Measurements from ENCODE around the gene RASGRP1. TPM values are rescaled to one million over a fixed set of nuclear protein-coding genes. Genes with fewer than 3 reads are reported as not detected.

Gene RASGRP1
- total and polyA plus RNA-seq, 3 donors from 2014 or later, result 4.4 to 9.2 (median 7.4) TPM

DNA sequence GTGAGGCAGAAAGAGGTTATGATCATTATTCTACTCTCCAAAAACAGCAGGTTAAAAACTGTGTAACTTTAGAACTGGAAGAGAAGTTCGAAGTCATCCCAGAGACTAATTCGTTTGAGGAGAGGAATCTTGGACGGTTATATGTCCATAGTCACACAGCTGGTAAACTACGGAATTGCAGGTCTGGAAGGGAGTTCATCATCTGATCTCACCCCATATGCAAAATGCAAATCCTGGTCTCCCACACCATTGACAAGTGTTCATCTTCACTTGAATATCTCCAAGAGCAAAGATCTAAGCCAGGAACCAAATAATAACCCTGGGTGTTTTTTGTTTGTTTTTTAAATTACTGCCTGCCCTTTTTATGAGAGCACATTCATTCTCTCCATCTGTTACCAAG, 57.6 kb downstream of the RASGRP1 start:
- TF ChIP-seq, protein P1, sequence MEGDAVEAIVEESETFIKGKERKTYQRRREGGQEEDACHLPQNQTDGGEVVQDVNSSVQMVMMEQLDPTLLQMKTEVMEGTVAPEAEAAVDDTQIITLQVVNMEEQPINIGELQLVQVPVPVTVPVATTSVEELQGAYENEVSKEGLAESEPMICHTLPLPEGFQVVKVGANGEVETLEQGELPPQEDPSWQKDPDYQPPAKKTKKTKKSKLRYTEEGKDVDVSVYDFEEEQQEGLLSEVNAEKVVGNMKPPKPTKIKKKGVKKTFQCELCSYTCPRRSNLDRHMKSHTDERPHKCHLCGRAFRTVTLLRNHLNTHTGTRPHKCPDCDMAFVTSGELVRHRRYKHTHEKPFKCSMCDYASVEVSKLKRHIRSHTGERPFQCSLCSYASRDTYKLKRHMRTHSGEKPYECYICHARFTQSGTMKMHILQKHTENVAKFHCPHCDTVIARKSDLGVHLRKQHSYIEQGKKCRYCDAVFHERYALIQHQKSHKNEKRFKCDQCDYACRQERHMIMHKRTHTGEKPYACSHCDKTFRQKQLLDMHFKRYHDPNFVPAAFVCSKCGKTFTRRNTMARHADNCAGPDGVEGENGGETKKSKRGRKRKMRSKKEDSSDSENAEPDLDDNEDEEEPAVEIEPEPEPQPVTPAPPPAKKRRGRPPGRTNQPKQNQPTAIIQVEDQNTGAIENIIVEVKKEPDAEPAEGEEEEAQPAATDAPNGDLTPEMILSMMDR (IDR thresholded peaks at IDR 0.05), result no peak
- TF ChIP-seq POLR2A (IDR thresholded peaks at IDR 0.05), result no peak
- Histone ChIP-seq H3K27ac (no peak overlapping the region), H3K27me3 (no peaks in the 10 kb centered on the region), H3K9me3 (no peaks in the 10 kb centered on the region), H3K36me3 (ENCODE audit: low read depth, missing control alignments) (no peaks in the 10 kb centered on the region), H3K4me1 (no peaks in the 10 kb centered on the region), H3K4me3 (no peak overlapping the region)
- WGBS, 2 donors, result 62 to 64% methylated on average over 4 of the region's 4 CpGs
- intact Hi-C loops (cut with DNase I; ENCODE audit: low total_unique reads), result no loop called here
- DNase-seq, result no peak

DNA sequence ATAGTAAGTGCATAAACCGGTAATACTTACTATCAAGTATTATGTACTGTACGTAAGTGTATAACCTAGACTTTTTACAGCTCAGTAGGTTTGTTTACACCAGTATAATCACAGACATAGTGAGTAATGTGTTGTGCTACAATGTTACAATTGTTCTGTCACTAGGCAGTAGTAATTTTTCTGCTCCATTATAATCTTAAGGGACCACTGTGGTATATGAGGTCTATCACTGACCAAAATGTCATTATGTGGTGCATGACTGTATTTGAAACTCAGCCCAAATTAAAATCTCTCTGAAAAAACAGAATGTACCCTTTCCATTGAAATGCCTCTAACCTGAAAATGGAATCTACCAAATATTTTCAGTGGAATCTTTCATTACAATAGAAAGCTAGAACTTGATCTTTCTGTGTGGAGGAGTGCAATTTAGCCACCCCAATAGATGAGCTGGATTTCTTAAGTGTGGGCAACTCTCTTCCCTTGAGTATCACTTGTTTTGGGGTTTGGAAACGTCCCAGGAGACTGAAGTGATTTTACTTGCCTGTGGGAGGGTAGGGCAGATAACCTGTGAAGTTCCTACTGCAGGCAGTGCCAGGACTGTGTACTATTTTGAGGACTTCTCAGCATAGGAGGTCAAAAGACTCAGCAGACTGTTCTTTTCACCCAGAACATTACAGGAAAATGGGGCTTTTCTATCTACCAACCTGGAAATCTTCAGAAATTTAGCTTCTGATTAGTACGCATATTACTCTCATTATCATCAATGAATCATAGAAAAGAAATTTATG, 59.7 kb downstream of the RASGRP1 start:
- intact Hi-C loops (cut with DNase I; ENCODE audit: low total_unique reads), result no loop called here
- Histone ChIP-seq H3K36me3 (ENCODE audit: low read depth, missing control alignments) (no peaks in the 10 kb centered on the region), H3K9me3 (no peaks in the 10 kb centered on the region), H3K27ac (no peak overlapping the region), H3K4me1 (no peaks in the 10 kb centered on the region), H3K27me3 (no peaks in the 10 kb centered on the region), H3K4me3 (no peak overlapping the region)
- DNase-seq, result no peak
- TF ChIP-seq, protein P1 (IDR thresholded peaks at IDR 0.05), result no peak
- no peak for TF ChIP-seq POLR2A (IDR thresholded peaks at IDR 0.05)
- WGBS, 2 donors, result 48 to 64% methylated on average over 4 of the region's 4 CpGs

DNA sequence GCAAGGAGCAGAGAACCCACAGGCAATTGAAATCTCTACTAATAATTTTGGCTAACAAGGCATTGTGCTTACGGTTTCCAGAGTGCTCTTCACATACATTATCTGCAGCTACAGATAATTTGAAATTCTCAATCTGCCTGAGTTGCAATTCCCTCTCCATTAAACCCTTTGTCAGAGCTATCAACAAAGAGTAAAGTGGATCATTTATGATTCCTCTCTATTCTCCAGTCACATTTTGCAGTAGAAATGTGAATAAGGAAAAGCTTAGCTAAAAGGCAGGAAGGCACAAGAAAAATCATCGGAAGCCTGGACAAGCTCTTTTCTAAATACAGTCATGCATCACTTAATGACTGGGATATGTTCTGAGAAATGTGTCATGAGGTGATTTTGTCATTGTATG, 61.1 kb downstream of the RASGRP1 start:
- Histone ChIP-seq H3K9me3 (no peaks in the 10 kb centered on the region), H3K4me3 (no peak overlapping the region), H3K27me3 (no peaks in the 10 kb centered on the region), H3K36me3 (ENCODE audit: low read depth, missing control alignments) (no peaks in the 10 kb centered on the region), H3K27ac (no peak overlapping the region), H3K4me1 (no peaks in the 10 kb centered on the region)
- no peak for TF ChIP-seq POLR2A (IDR thresholded peaks at IDR 0.05)
- TF ChIP-seq, protein P1 (IDR thresholded peaks at IDR 0.05), result no peak
- no peak for DNase-seq
- WGBS, 2 donors, result 86 to 88% methylated on average over 2 of the region's 2 CpGs
- intact Hi-C loops (cut with DNase I; ENCODE audit: low total_unique reads), result no loop called here

DNA sequence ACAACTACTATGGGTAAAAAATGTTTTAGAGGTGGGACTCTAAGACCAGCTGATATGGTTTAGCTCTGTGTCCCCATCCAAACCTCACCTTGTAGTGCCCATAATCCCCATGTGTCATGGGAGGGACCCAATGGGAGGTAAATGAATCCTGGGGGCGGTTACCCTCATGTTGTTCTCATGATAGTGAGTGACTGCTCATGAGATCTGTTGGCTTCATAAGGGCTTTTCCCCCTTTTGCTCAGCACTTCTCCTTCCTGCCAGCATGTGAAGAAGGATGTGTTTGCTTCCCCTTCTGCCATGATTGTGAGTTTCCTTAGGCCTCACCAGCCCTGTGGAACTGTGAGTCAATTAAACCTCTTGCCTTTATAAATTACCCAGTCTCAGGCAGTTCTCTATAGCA, 65.0 kb downstream of the RASGRP1 start:
- 96 to 100% methylated on average over 1 of the region's 1 CpG for WGBS, 2 donors
- TF ChIP-seq POLR2A (IDR thresholded peaks at IDR 0.05), result no peak
- TF ChIP-seq, protein P1 (IDR thresholded peaks at IDR 0.05), result no peak
- Histone ChIP-seq H3K9me3 (no peaks in the 10 kb centered on the region), H3K4me3 (no peak overlapping the region), H3K27me3 (no peaks in the 10 kb centered on the region), H3K27ac (no peak overlapping the region), H3K36me3 (ENCODE audit: low read depth, missing control alignments) (no peaks in the 10 kb centered on the region), H3K4me1 (no peaks in the 10 kb centered on the region)
- intact Hi-C loops (cut with DNase I; ENCODE audit: low total_unique reads), result no loop called here
- no peak for DNase-seq

DNA sequence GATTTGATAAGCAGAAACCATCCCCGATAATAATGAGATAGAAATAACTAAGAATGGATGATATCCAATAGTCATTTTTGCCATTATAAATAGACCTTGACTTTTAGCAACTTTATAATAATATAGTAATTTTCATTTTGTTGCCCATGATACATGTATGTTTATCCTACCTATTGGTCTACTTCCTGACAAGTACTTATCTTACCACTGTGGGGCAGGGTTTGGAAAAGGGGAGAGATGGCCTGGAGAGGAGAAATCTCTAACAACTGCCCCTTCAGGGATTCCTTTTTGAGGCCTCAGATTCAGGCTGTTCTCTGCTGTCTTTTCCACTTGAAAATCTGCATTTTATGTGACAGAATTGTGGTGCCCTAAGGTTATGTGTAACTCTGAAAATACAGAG, 68.5 kb downstream of the RASGRP1 start:
- TF ChIP-seq, protein P1 (IDR thresholded peaks at IDR 0.05), result no peak
- TF ChIP-seq POLR2A (IDR thresholded peaks at IDR 0.05), result no peak
- intact Hi-C loops (cut with DNase I; ENCODE audit: low total_unique reads), result no loop called here

More for the DNA sequence above, 68.5 kb downstream of the RASGRP1 start:
- Histone ChIP-seq H3K4me3 (no peak overlapping the region), H3K27me3 (no peaks in the 10 kb centered on the region), H3K36me3 (ENCODE audit: low read depth, missing control alignments) (no peaks in the 10 kb centered on the region), H3K9me3 (no peaks in the 10 kb centered on the region), H3K27ac (no peak overlapping the region), H3K4me1 (no peaks in the 10 kb centered on the region)
- DNase-seq, result no peak
- 63 to 73% methylated on average over 1 of the region's 1 CpG for WGBS, 2 donors

All from testis (tissue), 3 donors.